GM12875 (cell line): ENCODE data around the gene DLL4.

Experiments used
- H3K4me3 ChIP-seq: one replicate; pipeline ENCODE4 v1.5.1; 2011; ENCODE audit warnings: low read depth, low read length, control low read depth
- CTCF ChIP-seq: IDR thresholded peaks from 2 replicates; pipeline ENCODE4 v1.5.1; 2011; ENCODE audit warnings: low read depth, mild to moderate bottlenecking, control low read depth, inconsistent platforms, low read length, moderate library complexity, borderline replicate concordance; ENCODE audit not compliant: insufficient read depth

DLL4 gene

GRCh38 chr15:40968290-40969085 is 39.3 kb downstream of the DLL4 start:
- no peak overlapping the region for H3K4me3 ChIP-seq
- no peak for TF ChIP-seq CTCF

- no peak overlapping the region for H3K4me3 ChIP-seq
- no peak for TF ChIP-seq CTCF
These were observed 40.2 kb downstream of the DLL4 start for GRCh38 chr15:40969363-40969762.

GRCh38 chr15:40974879-40975278 is 45.7 kb downstream of the DLL4 start:
- no peak overlapping the region for H3K4me3 ChIP-seq
- no peak for TF ChIP-seq CTCF

- TF ChIP-seq CTCF = no peak
- no peak overlapping the region for H3K4me3 ChIP-seq
These were observed 47.7 kb downstream of the DLL4 start for GRCh38 chr15:40976819-40977218.

- no peak for TF ChIP-seq CTCF
- no peak overlapping the region for H3K4me3 ChIP-seq
These were observed 49.0 kb downstream of the DLL4 start for GRCh38 chr15:40978141-40978540.

GRCh38 chr15:40978562-40978961 is 49.4 kb downstream of the DLL4 start:
- TF ChIP-seq CTCF = no peak
- no peak overlapping the region for H3K4me3 ChIP-seq

- TF ChIP-seq CTCF = no peak
- H3K4me3 ChIP-seq = no peak overlapping the region
These were observed 52.0 kb downstream of the DLL4 start for GRCh38 chr15:40981186-40981585.
